Endothelial cell of umbilical vein (primary cell): Measurements from ENCODE around the gene TPPP2. TPM values are rescaled to one million over a fixed set of nuclear protein-coding genes. Genes with fewer than 3 reads are reported as not detected.

Experiments used
- BruUV-seq: library from RNA; stranded (reverse); fragments of 400-500 nt; replicated peaks from 2 replicates; lab custom pipeline; 2021; lab: Mats Ljungman, UMichigan
- CTCF ChIA-PET: fragments of 300-600, 350-600 bp; sonication (Branson Sonifier 250); formaldehyde crosslinking; loops from one replicate; lab custom pipeline; 2021; ENCODE audit warnings: antibody characterized with exemption, inconsistent platforms; lab: Charles Lee
- POLR2A ChIA-PET: fragments of 300-600, 350-600 bp; sonication (Branson Sonifier 250); formaldehyde crosslinking; loops from one replicate; lab custom pipeline; 2021; ENCODE audit warnings: antibody characterized with exemption, inconsistent platforms; lab: Charles Lee
- DNase-seq: peaks from one replicate; pipeline ENCODE4 v3.0.0-alpha.2; 2011; ENCODE audit warnings: low read depth, low spot score
- FAIRE-seq: peaks from 2 replicates; lab custom pipeline; 2011; peaks lifted over from hg19 to GRCh38; lab: Jason Lieb, UNC
- H2AFZ ChIP-seq: 2 replicates; pipeline ENCODE4 v1.6.0; 2012; ENCODE audit warnings: low read depth, low read length, control low read depth, inconsistent platforms
- H3K27ac ChIP-seq: 2 replicates; pipeline ENCODE4 v1.5.1; 2011; ENCODE audit warnings: low read depth, mild to moderate bottlenecking, control low read depth, low read length, moderate library complexity; ENCODE audit not compliant: insufficient read depth
- H3K27me3 ChIP-seq, 2 experiments: 2 replicates each; pipeline versions ENCODE4 v1.6.0 to v1.6.1; 2011; ENCODE audit warnings: low read length in 2 of 2, mixed read lengths in 1 of 2; ENCODE audit not compliant: control insufficient read depth in 2 of 2, insufficient read depth in 2 of 2
- H3K36me3 ChIP-seq, 2 experiments: 2 replicates in 1 of 2; 3 replicates in 1 of 2; pipeline ENCODE4 v1.5.1; 2011; ENCODE audit warnings: low read length in 2 of 2, mild to moderate bottlenecking in 1 of 2, moderate library complexity in 1 of 2; ENCODE audit not compliant: control insufficient read depth in 2 of 2, insufficient read depth in 2 of 2; ENCODE audit errors: extremely low read depth in 1 of 2
- H3K4me1 ChIP-seq: 3 replicates; pipeline ENCODE4 v1.5.1; 2011; ENCODE audit warnings: mild to moderate bottlenecking, low read length; ENCODE audit not compliant: control insufficient read depth, insufficient read depth; ENCODE audit errors: extremely low read depth
- H3K4me2 ChIP-seq: 2 replicates; pipeline ENCODE4 v1.6.1; 2011; ENCODE audit warnings: low read length, control low read depth, mixed read lengths; ENCODE audit not compliant: insufficient read depth
- H3K4me3 ChIP-seq, 3 experiments: fragments of 200-600 bp in 1 of 3; sonication (generic), shearing (Covaris generic) in 1 of 3; replicated peaks in 1 of 3; 2 replicates each; pipeline ENCODE4 v1.5.1; 2011 to 2016; ENCODE audit warnings: control low read depth in 3 of 3, low read length in 3 of 3, mild to moderate bottlenecking in 2 of 3, inconsistent platforms in 1 of 3, low read depth in 1 of 3, moderate library complexity in 1 of 3; ENCODE audit not compliant: insufficient read depth in 1 of 3
- H3K79me2 ChIP-seq: 2 replicates; pipeline ENCODE4 v1.6.0; 2012; ENCODE audit warnings: low read length, inconsistent platforms; ENCODE audit not compliant: control insufficient read depth, insufficient read depth
- H3K9ac ChIP-seq: replicated peaks from 2 replicates; pipeline ENCODE3; 2011; ENCODE audit warnings: low read length, control low read depth; ENCODE audit not compliant: insufficient read depth; ENCODE audit errors: extremely low read depth
- H3K9me1 ChIP-seq: replicated peaks from 3 replicates; pipeline ENCODE4 v1.6.0; 2011; ENCODE audit warnings: mild to moderate bottlenecking, low read length; ENCODE audit not compliant: control insufficient read depth, insufficient read depth; ENCODE audit errors: extremely low read depth
- H3K9me3 ChIP-seq: replicated peaks from 2 replicates; pipeline ENCODE4 v1.5.1; 2012; ENCODE audit warnings: low read length, inconsistent platforms; ENCODE audit not compliant: control insufficient read depth, insufficient read depth
- H4K20me1 ChIP-seq: replicated peaks from 2 replicates; pipeline ENCODE3; 2011; ENCODE audit warnings: mild to moderate bottlenecking, low read length; ENCODE audit not compliant: control insufficient read depth, insufficient read depth; ENCODE audit errors: extremely low read depth
- CTCF ChIP-seq, 2 donors: IDR thresholded peaks; 1 replicate in 1 of 2; 2 replicates in 1 of 2; pipeline ENCODE4 v1.5.1; 2011; ENCODE audit warnings: low read length in 2 of 2, mild to moderate bottlenecking in 2 of 2, moderate library complexity in 2 of 2, control low read depth in 1 of 2, inconsistent platforms in 1 of 2, low read depth in 1 of 2; ENCODE audit not compliant: insufficient read depth in 1 of 2; ENCODE audit errors: extremely low read depth in 1 of 2
- EZH2 ChIP-seq: IDR thresholded peaks from 2 replicates; pipeline ENCODE4 v1.6.1; 2012; ENCODE audit warnings: borderline replicate concordance, low read depth, mild to moderate bottlenecking, moderate library complexity, low read length, inconsistent platforms; ENCODE audit not compliant: severe bottlenecking
- FOS ChIP-seq: IDR thresholded peaks from 2 replicates; pipeline ENCODE4 v1.6.1; 2011; ENCODE audit warnings: mild to moderate bottlenecking, low read length, moderate library complexity, borderline replicate concordance; ENCODE audit not compliant: insufficient read depth
- GATA2 ChIP-seq: IDR thresholded peaks from 2 replicates; pipeline ENCODE4 v1.7.0; 2011; ENCODE audit warnings: low read depth, mild to moderate bottlenecking, moderate library complexity, mixed read lengths, low read length; ENCODE audit not compliant: insufficient read length, insufficient read depth
- JUN ChIP-seq: IDR thresholded peaks from 2 replicates; pipeline ENCODE4 v1.6.1; 2011; ENCODE audit warnings: borderline replicate concordance, low read depth; ENCODE audit not compliant: insufficient read length, insufficient read depth
- MYC ChIP-seq: IDR thresholded peaks from one replicate; pipeline ENCODE4 v1.6.1; 2011; ENCODE audit warnings: mild to moderate bottlenecking, low read depth, low read length
- POLR2A ChIP-seq: IDR thresholded peaks from 2 replicates; pipeline ENCODE4 v1.6.1; 2012; ENCODE audit warnings: low read depth, mild to moderate bottlenecking, control low read depth, low read length
- POLR2AphosphoS5 ChIP-seq: IDR thresholded peaks from 2 replicates; pipeline ENCODE4 v1.6.1; 2012; ENCODE audit warnings: low read depth, mild to moderate bottlenecking, control low read depth, low read length, moderate library complexity; ENCODE audit not compliant: insufficient read depth
- dilution Hi-C: fragments of 300-500 bp; cut with MboI; formaldehyde crosslinking; loops from one replicate; pipeline ENCODE4 v1.15.0; 2019; ENCODE audit warnings: low sequenced_read_pairs; ENCODE audit not compliant: extremely low pct_ligation_motif_present
- intact Hi-C: fragments of 100-400 bp; cut with micrococcal nuclease; formaldehyde crosslinking; loops from one replicate; pipeline ENCODE4 v1.10.0; 2022
- polyA plus RNA-seq, 4 experiments: library from polyadenylated mRNA; depleted of rRNA in 3 of 4; stranded (reverse) in 3 of 4; unstranded in 1 of 4; fragments of >200 nt; gene quantifications; 2 replicates each; pipeline versions ENCODE4 v1.2.1 to v1.2.3, GENCODE V29; 2011 to 2012; ENCODE audit warnings: missing spikeins in 1 of 4
- total RNA-seq: library from RNA; stranded (reverse); gene quantifications from 2 replicates; pipeline ENCODE4 v1.2.3, GENCODE V29; 2021
- TF ChIP-seq, protein P1 (sequence below): IDR thresholded peaks from 2 replicates; pipeline ENCODE4 v1.6.1; 2011; ENCODE audit not compliant: insufficient read depth, insufficient read length

TPPP2 gene
- total and polyA plus RNA-seq, 2 donors (not counting 3 experiments of a cell fraction or from before 2014, with no cell fraction given): not detected

DNA sequence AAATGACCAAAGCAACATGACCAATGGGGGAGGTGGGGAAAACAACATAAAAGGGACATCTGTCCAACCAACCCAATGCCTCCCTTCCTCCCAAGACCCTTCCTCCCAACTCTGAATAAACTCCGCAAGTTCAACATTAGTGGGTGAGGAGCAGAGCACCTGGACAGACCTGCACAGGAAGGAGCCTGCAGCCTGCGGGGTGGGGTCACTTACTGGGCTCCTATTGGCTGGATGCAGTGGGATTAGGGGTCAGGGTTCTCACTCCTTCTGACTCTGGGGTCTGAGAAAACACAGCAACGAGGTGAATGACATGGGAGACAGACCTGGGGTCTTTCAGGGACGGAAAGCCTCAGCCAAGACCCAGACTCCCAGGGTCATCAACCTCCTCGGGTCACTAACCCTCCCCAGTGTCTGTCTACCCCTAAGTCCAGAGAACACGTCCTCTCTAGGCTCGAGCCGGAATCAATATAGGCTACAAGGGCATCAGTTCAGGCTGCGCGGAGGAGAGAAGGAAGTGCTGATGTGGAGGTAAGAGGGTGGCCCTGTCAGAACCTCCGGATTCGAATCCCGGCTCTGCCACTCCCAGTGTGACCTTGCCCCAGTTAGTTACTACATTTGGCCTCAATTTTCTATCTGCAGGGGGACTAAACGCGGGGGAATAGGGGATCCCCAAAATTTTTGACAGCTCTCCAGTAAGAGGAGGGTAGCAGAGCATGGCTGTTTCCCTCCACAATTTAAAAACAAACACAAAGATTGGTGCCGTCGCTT, 6.0 kb upstream of the TPPP2 start:
- Histone ChIP-seq H3K9me1 (no peaks in the 10 kb centered on the region), H3K27ac (no peak overlapping the region), H3K79me2 (no peaks in the 10 kb centered on the region), H3K4me2 (no peak overlapping the region), H3K9ac (no peak overlapping the region), H3K27me3 (peaks cover 45 to 59% of the 10 kb centered on the region in 2 experiments), H3K9me3 (no peaks in the 10 kb centered on the region), H3K36me3 (no peaks in the 10 kb centered on the region), H4K20me1 (no peaks in the 10 kb centered on the region), H3K4me1 (no peaks in the 10 kb centered on the region), H2AFZ (no peak overlapping the region), H3K4me3 (no peak overlapping the region)
- no TSS peak for BruUV-seq
- ChIA-PET POLR2A (no interaction called here), CTCF (interaction anchor here (2.5 kb wide), 1 partner anchor 9 kb away, joined by 28 read pairs; no protein-coding TSS in a partner anchor)
- dilution Hi-C loops (no loop called here), intact Hi-C loops (no loop called here)
- FAIRE-seq: no peak
- TF ChIP-seq EZH2 (no peak), MYC (no peak), POLR2AphosphoS5 (no peak), POLR2A (no peak), JUN (no peak), FOS (no peak), CTCF (IDR thresholded peaks at IDR 0.05; ENCODE audit: extremely low read depth in 1 of 2, insufficient read depth in 1 of 2, low read depth in 1 of 2, low read length in 2 of 2) (no peak), GATA2 (no peak)
- TF ChIP-seq, protein P1, sequence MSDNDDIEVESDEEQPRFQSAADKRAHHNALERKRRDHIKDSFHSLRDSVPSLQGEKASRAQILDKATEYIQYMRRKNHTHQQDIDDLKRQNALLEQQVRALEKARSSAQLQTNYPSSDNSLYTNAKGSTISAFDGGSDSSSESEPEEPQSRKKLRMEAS: no peak
- DNase-seq: no peak
